K562 (cell line): ENCODE results near the gene GNB2. TPM values are rescaled to one million over a fixed set of nuclear protein-coding genes. Genes with fewer than 3 reads are reported as not detected.
A peak's percentile ranks its signal among the peaks of the same experiment; 100 is the strongest.

Experiments
- CHD2 ChIP-seq: IDR thresholded peaks from 2 replicates; pipeline ENCODE4 v1.6.1; 2011; ENCODE audit warnings: low read depth, low read length
- DEAF1 ChIP-seq: fragments of 450-650 bp; formaldehyde crosslinking; IDR thresholded peaks from 2 replicates; pipeline ENCODE4 v1.4.0; 2020; ENCODE audit warnings: mild to moderate bottlenecking, moderate library complexity
- DLX4 ChIP-seq: fragments of 250-450 bp; sonication (Bioruptor Pico); IDR thresholded peaks from 2 replicates; pipeline ENCODE4 v1.6.1; 2021; ENCODE audit warnings: mild to moderate bottlenecking
- DNMT1 ChIP-seq: fragments of 450-650 bp; IDR thresholded peaks from 2 replicates; pipeline ENCODE4 v1.6.1; 2016; ENCODE audit warnings: antibody characterized with exemption, mild to moderate bottlenecking
- EGR1 ChIP-seq: fragments of 450-650 bp; conservative IDR thresholded peaks from 2 replicates; pipeline ENCODE4 v1.6.1; 2017; ENCODE audit warnings: mild to moderate bottlenecking
- HNRNPUL1 ChIP-seq: fragments of 200-400 bp; formaldehyde crosslinking; IDR thresholded peaks from 2 replicates; pipeline ENCODE4 v1.6.1; 2017; ENCODE audit warnings: low read length
- KLF1 ChIP-seq: fragments of 450-650 bp; IDR thresholded peaks from 2 replicates; pipeline ENCODE4 v1.6.1; 2016; ENCODE audit warnings: missing genetic modification characterization, missing compliant biosample characterization
- L3MBTL2 ChIP-seq: fragments of 450-650 bp; IDR thresholded peaks from 2 replicates; pipeline ENCODE4 v1.6.1; 2016; ENCODE audit warnings: mild to moderate bottlenecking, moderate library complexity
- LCOR ChIP-seq: sonication (generic); formaldehyde crosslinking; IDR thresholded peaks from 2 replicates; pipeline ENCODE4 v1.8.0; 2022; ENCODE audit warnings: mild to moderate bottlenecking, missing genetic modification reagents
- MXI1 ChIP-seq: IDR thresholded peaks from 2 replicates; pipeline ENCODE4 v1.6.1; 2011; ENCODE audit warnings: low read depth, mild to moderate bottlenecking, improper control_type of control experiment, low read length
- NFIC ChIP-seq: fragments of 450-650 bp; IDR thresholded peaks from 2 replicates; pipeline ENCODE4 v1.6.1; 2017; ENCODE audit warnings: mild to moderate bottlenecking, inconsistent platforms
- PRMT5 ChIP-seq: sonication (generic); formaldehyde crosslinking; IDR thresholded peaks from 2 replicates; pipeline ENCODE4 v1.5.0; 2020; ENCODE audit warnings: missing genetic modification reagents
- RBBP5 ChIP-seq: fragments of 200-600 bp; sonication (generic); IDR thresholded peaks from 2 replicates; pipeline ENCODE4 v1.6.1; 2012; ENCODE audit warnings: borderline replicate concordance, mild to moderate bottlenecking, low read length, control low read depth, inconsistent platforms; ENCODE audit not compliant: insufficient read depth, poor library complexity, severe bottlenecking
- RFX5 ChIP-seq: IDR thresholded peaks from 2 replicates; pipeline ENCODE4 v1.6.1; 2011; ENCODE audit warnings: low read depth, mild to moderate bottlenecking, improper control_type of control experiment, low read length
- SETDB1 ChIP-seq: IDR thresholded peaks from one replicate; pipeline ENCODE4 v1.6.1; 2012; ENCODE audit warnings: low read length, control low read depth, inconsistent platforms
- SNRNP70 ChIP-seq: fragments of 200-400 bp; formaldehyde crosslinking; optimal IDR thresholded peaks from 2 replicates; pipeline ENCODE3; 2017; ENCODE audit warnings: low read depth, low read length
- SRF ChIP-seq, 2 experiments: fragments of 250-450, 450-650 bp in 1 of 2; sonication (Bioruptor Pico) in 1 of 2; sonication (generic) in 1 of 2; formaldehyde crosslinking; IDR thresholded peaks; 2 replicates each; pipeline versions ENCODE4 v1.5.0 to v1.5.1; 2020 to 2022; ENCODE audit warnings: mild to moderate bottlenecking in 1 of 2, missing genetic modification reagents in 1 of 2
- THAP12 ChIP-seq: fragments of 250-450 bp; sonication (Bioruptor Pico); IDR thresholded peaks from 2 replicates; pipeline ENCODE4 v1.9.0; 2021; ENCODE audit warnings: mild to moderate bottlenecking, inconsistent platforms
- UBTF ChIP-seq, 2 experiments: IDR thresholded peaks; 2 replicates each; pipeline ENCODE4 v1.6.1; 2012; ENCODE audit warnings: improper control_type of control experiment in 2 of 2, low read depth in 2 of 2, low read length in 2 of 2, borderline replicate concordance in 1 of 2
- ZNF174 ChIP-seq: fragments of 250-450 bp; sonication (Bioruptor Pico); IDR thresholded peaks from 2 replicates; pipeline ENCODE4 v1.4.0; 2020; ENCODE audit warnings: mild to moderate bottlenecking
- ZNF217 ChIP-seq: sonication (generic); formaldehyde crosslinking; IDR thresholded peaks from 2 replicates; pipeline ENCODE4 v1.8.0; 2022; ENCODE audit warnings: mild to moderate bottlenecking, missing genetic modification reagents
- ZNF408 ChIP-seq: fragments of 250-450 bp; sonication (Bioruptor Pico); IDR thresholded peaks from 2 replicates; pipeline ENCODE4 v1.4.0; 2020; ENCODE audit warnings: low read depth, mild to moderate bottlenecking, moderate library complexity
- ZNF764 ChIP-seq: fragments of 250-450 bp; sonication (Bioruptor Pico); IDR thresholded peaks from 2 replicates; pipeline ENCODE4 v1.4.0; 2020; ENCODE audit warnings: low read depth, mild to moderate bottlenecking, moderate library complexity
- polyA plus RNA-seq, 8 experiments: library from polyadenylated mRNA; depleted of rRNA in 4 of 8; stranded (reverse) in 5 of 8; unstranded in 3 of 8; fragments of >200 nt; fragmentation: Nextera tagmentation in 2 of 8; fragmentation: Illumina TruSeq in 1 of 8; extraction: Ambion mirVana in 2 of 8; extraction: Trizol in 1 of 8; gene quantifications; 2 replicates each; pipeline versions ENCODE4 v1.2.1 to v1.2.3, GENCODE V29; 2011 to 2014; ENCODE audit warnings: inconsistent platforms in 1 of 8, missing spikeins in 1 of 8
- total RNA-seq, 7 experiments: library from RNA; depleted of rRNA in 6 of 7; stranded (reverse); fragments of >200 nt in 6 of 7; fragmentation: Illumina TruSeq in 2 of 7; extraction: Trizol in 2 of 7; gene quantifications; 2 replicates each; pipeline versions ENCODE4 v1.2.1 to v1.2.3, GENCODE V29; 2011 to 2021; ENCODE audit warnings: low replicate concordance in 1 of 7

GNB2 gene
- total and polyA plus RNA-seq, 9 of the 15 experiments (the other 6 are each of a cell fraction or from before 2014, with no cell fraction given) = 0.65 to 320 (median 104) TPM

GRCh38 chr7:100674411-100675104 lies 1.0 kb downstream of the GNB2 start (continued):
- TF ChIP-seq THAP12 (CRISPR knock-in tag) (0 out of 2 replicates have a peak, but pooled peaks have one; percentile 12), KLF1 (tag) (no peak), DNMT1 (no peak), EGR1 (peak; percentile 63; the same call in 1 of the 2 replicates), SNRNP70 (no peak), NFIC (no peak), UBTF (IDR thresholded peaks at IDR 0.05; ENCODE audit: borderline replicate concordance in 1 of 2, low read depth in 2 of 2, low read length in 2 of 2) (peak; percentile 29 to 82; a peak in 1 of 4 replicates), RFX5 (no peak), ZNF217 (CRISPR knock-in tag) (no peak), LCOR (CRISPR knock-in tag) (no peak), ZNF408 (no peak), CHD2 (no peak), RBBP5 (no peak), L3MBTL2 (peak; percentile 12; the same call in 1 of the 2 replicates), ZNF174 (CRISPR knock-in tag) (no peak), DLX4 (CRISPR knock-in tag) (no peak), SETDB1 (no peak), SRF (CRISPR knock-in tag; IDR thresholded peaks at IDR 0.05) (no peak), MXI1 (0 out of 2 replicates have a peak, but pooled peaks have one; percentile 3), DEAF1 (CRISPR knock-in tag) (no peak), HNRNPUL1 (no peak), ZNF764 (CRISPR knock-in tag) (no peak), PRMT5 (CRISPR knock-in tag) (0 out of 2 replicates have a peak, but pooled peaks have one; percentile 19)
